Measurements from ENCODE around the gene TFAP2E. TPM values are rescaled to one million over a fixed set of nuclear protein-coding genes. Genes with fewer than 3 reads are reported as not detected.

TFAP2E gene
- total RNA-seq, 1 donor from 2014 or later = 3.6 TPM

GRCh38 chr1:35591211-35591610, 18.1 kb downstream of the TFAP2E start:
- peaks cover 18% of the 10 kb centered on the region for H3K27me3 Mint-ChIP-seq (ENCODE audit: unreplicated experiment)
- no peak for DNase-seq (ENCODE audit: low spot score)
- peaks cover 22% of the 10 kb centered on the region for H3K36me3 Mint-ChIP-seq (ENCODE audit: low read depth, unreplicated experiment)
- H3K27ac Mint-ChIP-seq (ENCODE audit: unreplicated experiment) = peak overlapping the region; percentile 21
- no peak for TF ChIP-seq CTCF (IDR thresholded peaks at IDR 0.05; ENCODE audit: unreplicated experiment)
- H3K4me1 Mint-ChIP-seq (ENCODE audit: unreplicated experiment) = peaks cover 3% of the 10 kb centered on the region
- H3K9me3 Mint-ChIP-seq (ENCODE audit: unreplicated experiment) = no peaks in the 10 kb centered on the region
- peak overlapping the region; percentile 78 for H3K4me3 Mint-ChIP-seq (ENCODE audit: unreplicated experiment)

- no peak for DNase-seq (ENCODE audit: low spot score)
- no peak overlapping the region for H3K27ac Mint-ChIP-seq (ENCODE audit: unreplicated experiment)
- H3K4me3 Mint-ChIP-seq (ENCODE audit: unreplicated experiment) = no peak overlapping the region
- no peaks in the 10 kb centered on the region for H3K9me3 Mint-ChIP-seq (ENCODE audit: unreplicated experiment)
- peaks cover 3% of the 10 kb centered on the region for H3K4me1 Mint-ChIP-seq (ENCODE audit: unreplicated experiment)
- H3K36me3 Mint-ChIP-seq (ENCODE audit: low read depth, unreplicated experiment) = peaks cover 22% of the 10 kb centered on the region
- no peak for TF ChIP-seq CTCF (IDR thresholded peaks at IDR 0.05; ENCODE audit: unreplicated experiment)
- peaks cover 13% of the 10 kb centered on the region for H3K27me3 Mint-ChIP-seq (ENCODE audit: unreplicated experiment)
Observed at GRCh38 chr1:35592991-35593769, 20.1 kb downstream of the TFAP2E start.

- H3K27me3 Mint-ChIP-seq (ENCODE audit: unreplicated experiment) = peaks cover 13% of the 10 kb centered on the region
- no peak overlapping the region for H3K27ac Mint-ChIP-seq (ENCODE audit: unreplicated experiment)
- TF ChIP-seq CTCF (IDR thresholded peaks at IDR 0.05; ENCODE audit: unreplicated experiment) = no peak
- H3K9me3 Mint-ChIP-seq (ENCODE audit: unreplicated experiment) = no peaks in the 10 kb centered on the region
- peaks cover 17% of the 10 kb centered on the region for H3K36me3 Mint-ChIP-seq (ENCODE audit: low read depth, unreplicated experiment)
- H3K4me1 Mint-ChIP-seq (ENCODE audit: unreplicated experiment) = peaks cover 3% of the 10 kb centered on the region
- no peak overlapping the region for H3K4me3 Mint-ChIP-seq (ENCODE audit: unreplicated experiment)
- no peak for DNase-seq (ENCODE audit: low spot score)
Observed at GRCh38 chr1:35594005-35594760, 21.1 kb downstream of the TFAP2E start.

DNA sequence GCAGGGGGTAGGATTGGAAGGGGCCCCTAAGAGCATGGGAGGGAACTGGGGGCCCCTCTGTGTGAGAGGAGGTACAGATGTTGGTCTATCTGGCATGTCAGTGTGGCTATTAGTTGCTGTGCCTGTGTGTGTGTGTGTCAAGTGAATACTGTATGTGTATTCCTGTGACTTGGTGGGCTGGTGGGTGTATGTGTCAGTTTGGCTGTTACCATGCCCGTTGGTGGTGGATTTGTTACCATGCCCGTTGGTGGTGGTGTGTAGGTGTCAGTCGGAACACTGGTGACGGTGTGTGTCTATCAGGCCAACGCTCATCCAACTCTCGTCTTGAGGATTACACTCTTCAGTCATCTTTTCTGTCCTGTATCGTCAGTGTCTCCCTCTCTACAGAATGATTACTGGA, 22.6 kb downstream of the TFAP2E start:
- Mint-ChIP-seq H3K27ac (ENCODE audit: unreplicated experiment) (no peak overlapping the region), H3K4me3 (ENCODE audit: unreplicated experiment) (no peak overlapping the region), H3K36me3 (ENCODE audit: low read depth, unreplicated experiment) (peaks cover 13% of the 10 kb centered on the region), H3K4me1 (ENCODE audit: unreplicated experiment) (no peaks in the 10 kb centered on the region), H3K27me3 (ENCODE audit: unreplicated experiment) (peaks cover 8% of the 10 kb centered on the region), H3K9me3 (ENCODE audit: unreplicated experiment) (no peaks in the 10 kb centered on the region)
- no peak for DNase-seq (ENCODE audit: low spot score)
- TF ChIP-seq CTCF (IDR thresholded peaks at IDR 0.05; ENCODE audit: unreplicated experiment) = no peak

DNA sequence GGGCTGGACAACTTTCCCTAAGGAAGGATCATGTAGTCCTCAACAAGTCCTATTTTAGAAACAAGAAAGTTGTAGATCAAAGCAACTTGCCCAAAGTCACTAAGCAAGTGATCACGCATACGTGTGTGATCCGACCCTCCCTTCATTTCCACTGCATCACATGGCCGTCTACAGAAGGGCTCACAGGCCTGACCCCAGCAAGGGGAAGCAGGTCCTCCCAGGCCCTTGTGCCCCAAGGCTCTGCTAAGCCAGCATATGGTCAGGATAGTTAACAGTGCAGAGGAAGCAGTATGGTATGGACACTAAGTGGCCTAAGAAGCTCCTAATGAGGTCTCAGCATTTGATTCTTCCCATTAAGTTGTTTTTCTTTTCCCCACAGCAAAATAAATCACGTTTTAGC, 24.8 kb downstream of the TFAP2E start:
- H3K27ac Mint-ChIP-seq (ENCODE audit: unreplicated experiment) = no peak overlapping the region
- TF ChIP-seq CTCF (IDR thresholded peaks at IDR 0.05; ENCODE audit: unreplicated experiment) = no peak
- no peak for DNase-seq (ENCODE audit: low spot score)
- no peaks in the 10 kb centered on the region for H3K4me1 Mint-ChIP-seq (ENCODE audit: unreplicated experiment)
- H3K4me3 Mint-ChIP-seq (ENCODE audit: unreplicated experiment) = no peak overlapping the region
- H3K9me3 Mint-ChIP-seq (ENCODE audit: unreplicated experiment) = no peaks in the 10 kb centered on the region
- peaks cover under 1% of the 10 kb centered on the region for H3K27me3 Mint-ChIP-seq (ENCODE audit: unreplicated experiment)
- peaks cover 11% of the 10 kb centered on the region for H3K36me3 Mint-ChIP-seq (ENCODE audit: low read depth, unreplicated experiment)
